CD14-positive monocyte (primary cell): ENCODE data around the gene ZNF211. TPM values are rescaled to one million over a fixed set of nuclear protein-coding genes. Genes with fewer than 3 reads are reported as not detected.

Source experiments
- DNase-seq, 3 donors: peaks; one replicate each; pipeline ENCODE4 v3.0.0-alpha.2; 2011 to 2022
- H2AFZ ChIP-seq: 2 replicates; pipeline ENCODE4 v1.6.0; 2012; ENCODE audit warnings: mild to moderate bottlenecking, low read depth, low read length, inconsistent platforms; ENCODE audit not compliant: insufficient read depth, poor library complexity, severe bottlenecking
- H3K27ac ChIP-seq, 2 donors: 1 replicate in 1 of 2; 2 replicates in 1 of 2; pipeline ENCODE4 v1.5.1; 2012 to 2013; ENCODE audit warnings: low read length in 2 of 2, control low read depth in 1 of 2, inconsistent platforms in 1 of 2, low read depth in 1 of 2, mild to moderate bottlenecking in 1 of 2
- H3K27me3 ChIP-seq, 2 donors: one replicate each; pipeline versions ENCODE4 v1.6.0 to v1.6.1; 2011 to 2013; ENCODE audit warnings: low read length in 2 of 2; ENCODE audit not compliant: control insufficient read depth in 2 of 2, insufficient read depth in 2 of 2
- H3K36me3 ChIP-seq, 2 donors: replicated peaks in 1 of 2; 1 replicate in 1 of 2; 2 replicates in 1 of 2; pipeline versions ENCODE4 v1.5.1 to v1.6.1; 2012 to 2013; ENCODE audit warnings: low read length in 2 of 2, control low read depth in 1 of 2, inconsistent platforms in 1 of 2, mild to moderate bottlenecking in 1 of 2; ENCODE audit not compliant: insufficient read depth in 2 of 2, control insufficient read depth in 1 of 2
- H3K4me1 ChIP-seq, 2 donors: 1 replicate in 1 of 2; 2 replicates in 1 of 2; pipeline versions ENCODE4 v1.5.1 to v1.6.1; 2012 to 2013; ENCODE audit warnings: low read length in 2 of 2, control low read depth in 1 of 2, inconsistent platforms in 1 of 2, mild to moderate bottlenecking in 1 of 2, moderate library complexity in 1 of 2; ENCODE audit not compliant: insufficient read depth in 2 of 2, control insufficient read depth in 1 of 2
- H3K4me2 ChIP-seq: replicated peaks from 2 replicates; pipeline ENCODE3; 2012; ENCODE audit warnings: low read length, moderate library complexity, mild to moderate bottlenecking; ENCODE audit not compliant: poor library complexity, severe bottlenecking; ENCODE audit errors: extremely low read depth
- H3K4me3 ChIP-seq, 3 experiments: fragments of 200-600 bp in 1 of 3; sonication (generic) in 1 of 3; replicated peaks in 1 of 3; 1 replicate in 2 of 3; 2 replicates in 1 of 3; pipeline ENCODE4 v1.5.1; 2011 to 2013; ENCODE audit warnings: low read length in 3 of 3, mild to moderate bottlenecking in 3 of 3, control low read depth in 2 of 3, low read depth in 2 of 3, inconsistent platforms in 1 of 3, moderate library complexity in 1 of 3
- H3K79me2 ChIP-seq: 2 replicates; pipeline ENCODE4 v1.6.0; 2012; ENCODE audit warnings: mild to moderate bottlenecking, control low read depth, inconsistent platforms, low read length, moderate library complexity; ENCODE audit not compliant: insufficient read depth
- H3K9ac ChIP-seq: 2 replicates; pipeline ENCODE4 v1.6.0; 2017; ENCODE audit warnings: low read length, mild to moderate bottlenecking; ENCODE audit not compliant: insufficient read depth, poor library complexity, severe bottlenecking
- H3K9me3 ChIP-seq, 2 donors: replicated peaks in 1 of 2; 1 replicate in 1 of 2; 2 replicates in 1 of 2; pipeline versions ENCODE4 v1.5.1 to v1.6.1; 2012 to 2013; ENCODE audit warnings: low read length in 2 of 2, control low read depth in 1 of 2; ENCODE audit not compliant: control insufficient read depth in 1 of 2, insufficient read depth in 1 of 2
- H4K20me1 ChIP-seq: 2 replicates; pipeline ENCODE4 v1.6.0; 2012; ENCODE audit warnings: mild to moderate bottlenecking, low read length, control low read depth, moderate library complexity; ENCODE audit not compliant: insufficient read depth
- H3K27ac Mint-ChIP-seq, 7 donors: one replicate each; pipeline ENCODE4 v1.8.0; 2020; ENCODE audit warnings: mild to moderate bottlenecking in 7 of 7, mixed read lengths in 7 of 7, moderate library complexity in 6 of 7, inconsistent platforms in 2 of 7
- H3K27me3 Mint-ChIP-seq, 3 donors: one replicate each; pipeline ENCODE4 v1.8.0; 2021 to 2022; ENCODE audit warnings: low read depth in 3 of 3, mild to moderate bottlenecking in 3 of 3, mixed read lengths in 3 of 3, moderate library complexity in 3 of 3, inconsistent platforms in 1 of 3
- H3K36me3 Mint-ChIP-seq, 2 donors: one replicate each; pipeline ENCODE4 v1.8.0; 2020; ENCODE audit warnings: mixed read lengths in 2 of 2, inconsistent platforms in 1 of 2, mild to moderate bottlenecking in 1 of 2
- H3K4me1 Mint-ChIP-seq: one replicate; pipeline ENCODE4 v1.8.0; 2020; ENCODE audit warnings: mild to moderate bottlenecking, mixed read lengths
- H3K4me3 Mint-ChIP-seq, 2 donors: one replicate each; pipeline ENCODE4 v1.8.0; 2020; ENCODE audit warnings: mild to moderate bottlenecking in 2 of 2, mixed read lengths in 2 of 2, moderate library complexity in 1 of 2
- H3K9me3 Mint-ChIP-seq, 7 donors: one replicate each; pipeline ENCODE4 v1.8.0; 2020 to 2022; ENCODE audit warnings: mixed read lengths in 7 of 7, mild to moderate bottlenecking in 6 of 7, moderate library complexity in 6 of 7, inconsistent platforms in 2 of 7
- CTCF ChIP-seq: fragments of 200-600 bp; IDR thresholded peaks from one replicate; pipeline ENCODE4 v1.8.0; 2022; ENCODE audit warnings: antibody characterized with exemption, mild to moderate bottlenecking
- WGBS: methylation state at CpG from one replicate; pipeline ENCODE4 v1.1.5; 2013; ENCODE audit warnings: missing lambda C conversion rate; ENCODE audit not compliant: insufficient coverage; 5-methylcytosine and 5-hydroxymethylcytosine counted together
- intact Hi-C, 2 donors: fragments of 100-400 bp; cut with micrococcal nuclease; formaldehyde crosslinking; loops; one replicate each; pipeline versions ENCODE4 v1.15.0 to v1.15.1; 2023
- polyA plus RNA-seq, 3 donors: library from polyadenylated mRNA; depleted of rRNA in 1 of 3; unstranded in 2 of 3; stranded (reverse) in 1 of 3; fragments of 300-500 nt in 2 of 3; fragments of >200 nt in 1 of 3; fragmentation: Illumina TruSeq in 2 of 3; gene quantifications; 1 replicate in 2 of 3; 2 replicates in 1 of 3; pipeline ENCODE4 v1.2.3, GENCODE V29; 2012 to 2021

Gene ZNF211
- polyA plus RNA-seq, 3 donors = 4.5 to 13.9 (median 6.1) TPM

DNA sequence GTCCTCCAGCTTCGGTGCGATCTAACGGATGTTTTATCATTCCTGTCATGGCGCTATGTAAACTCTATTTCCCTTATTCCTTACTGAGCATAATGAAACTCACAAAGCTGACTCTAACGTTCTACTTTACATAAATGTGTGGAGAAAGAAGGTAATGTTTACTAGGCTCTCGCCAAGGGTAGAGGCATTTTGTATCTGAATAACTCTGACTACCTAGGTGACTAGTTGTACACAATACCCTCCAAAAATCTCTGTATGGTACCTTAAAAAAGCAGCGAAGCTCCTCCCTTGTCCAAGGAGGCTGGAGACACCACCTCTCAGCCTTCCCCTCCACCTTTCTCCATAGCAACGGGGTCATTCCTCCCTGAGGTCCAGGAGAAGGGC is 33.6 kb upstream of the ZNF211 start:
- no peak overlapping the region for H3K27ac ChIP-seq

GRCh38 chr19:57599761-57600383 is 33.1 kb upstream of the ZNF211 start, which contains the start of gene ZNF530:
Gene ZNF530, plus strand, starts transcription at chr19:57599885. Its CDS starts 4,461 bp downstream, at chr19:57604346.
- Histone ChIP-seq H3K4me3 (peak within 1 kb of the TSS; percentile 46 to 90 (median 78)), H4K20me1 (no peaks in the 10 kb centered on the region), H3K36me3 (peaks cover 6 to 26% of the 10 kb centered on the region in 2 donors), H3K9me3 (peaks cover 60 to 72% of the 10 kb centered on the region in 2 donors), H3K27me3 (no peaks in the 10 kb centered on the region), H3K4me2 (peak within 1 kb of the TSS; percentile 85), H3K79me2 (no peaks in the 10 kb centered on the region), H2AFZ (peak within 1 kb of the TSS; percentile 96), H3K4me1 (peaks cover 13 to 15% of the 10 kb centered on the region in 2 donors), H3K27ac (peak within 1 kb of the TSS in 1 of 2 donors; percentile 67), H3K9ac (peak within 1 kb of the TSS; percentile 69)
- WGBS = under 1% methylated on average over 52 of the region's 53 CpGs
- DNase-seq = peak; percentile 87 to 91 (median 88)
- Mint-ChIP-seq H3K4me1 (peaks cover 14% of the 10 kb centered on the region), H3K9me3 (peaks cover 47 to 66% (median 58%) of the 10 kb centered on the region in 7 donors), H3K36me3 (peaks cover 19 to 34% of the 10 kb centered on the region in 2 donors), H3K27ac (peak within 1 kb of the TSS in 3 of 7 donors; percentile 26 to 42 (median 40)), H3K27me3 (peaks cover 0 to 2% (median 0%) of the 10 kb centered on the region in 3 donors), H3K4me3 (peak within 1 kb of the TSS; percentile 84 to 88)
- no peak for TF ChIP-seq CTCF
- intact Hi-C loops = no loop called here

More for the DNA sequence above, 33.6 kb upstream of the ZNF211 start:
- Histone ChIP-seq H4K20me1 (no peaks in the 10 kb centered on the region), H3K4me2 (peak overlapping the region; percentile 85), H3K36me3 (peaks cover 4 to 21% of the 10 kb centered on the region in 2 donors), H3K27me3 (no peaks in the 10 kb centered on the region), H2AFZ (peak overlapping the region; percentile 96), H3K9me3 (peaks cover 59 to 72% of the 10 kb centered on the region in 2 donors), H3K4me1 (peaks cover 13 to 15% of the 10 kb centered on the region in 2 donors), H3K4me3 (peak overlapping the region; percentile 46 to 90 (median 78)), H3K9ac (peak overlapping the region; percentile 69), H3K79me2 (no peaks in the 10 kb centered on the region)
- peaks cover 14 to 29% of the 10 kb centered on the region in 2 donors for H3K36me3 Mint-ChIP-seq
- intact Hi-C loops = no loop called here
- H3K4me3 Mint-ChIP-seq = peak overlapping the region; percentile 84 to 88
- no peak for TF ChIP-seq CTCF
- peaks cover 14% of the 10 kb centered on the region for H3K4me1 Mint-ChIP-seq
- peak overlapping the region in 2 of 7 donors; percentile 26 to 42 for H3K27ac Mint-ChIP-seq
- peaks cover 0 to 2% (median 0%) of the 10 kb centered on the region in 3 donors for H3K27me3 Mint-ChIP-seq
- WGBS = 13% methylated on average over 1 of the region's 8 CpGs
- peaks cover 44 to 66% (median 58%) of the 10 kb centered on the region in 7 donors for H3K9me3 Mint-ChIP-seq
- DNase-seq = no peak
